ENCODE measurements around the gene BAIAP2L2. TPM values are rescaled to one million over a fixed set of nuclear protein-coding genes. Genes with fewer than 3 reads are reported as not detected.

BAIAP2L2 gene
- polyA plus RNA-seq, 2 of the 4 experiments (the other 2 are of a cell fraction): 3.5 to 4.7 TPM

DNA sequence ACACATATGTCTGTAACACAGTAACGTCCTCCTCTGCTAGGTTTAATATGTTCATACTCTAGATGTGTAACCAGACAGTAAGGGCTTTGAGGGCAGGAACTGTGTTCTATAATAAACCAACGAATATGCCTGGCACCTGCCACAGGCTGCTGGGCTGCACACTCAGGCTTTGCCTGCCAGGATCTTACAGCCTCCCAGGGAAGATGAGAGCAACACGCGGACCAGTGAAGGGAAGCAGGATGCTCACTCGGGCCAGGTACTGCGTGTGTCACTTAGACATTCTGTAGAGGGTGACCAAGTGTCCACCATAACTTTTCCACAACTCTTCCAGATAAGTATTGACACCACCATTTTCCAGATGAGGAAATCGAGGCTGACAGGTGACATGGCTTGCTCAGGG lies 21.7 kb upstream of the BAIAP2L2 start:
- no peak overlapping the region for H3K4me3 ChIP-seq
- no peak overlapping the region for H3K27ac ChIP-seq
- POLR2A ChIA-PET: interaction anchor here (0.6 kb wide), 1 partner anchor 267 kb away, joined by 4 read pairs; no protein-coding TSS in a partner anchor
- ATAC-seq (no peak), DNase-seq (ENCODE audit: low read depth in 1 of 2, low spot score in 1 of 2) (no peak), FAIRE-seq (no peak)
- no peak overlapping the region for H3K4me2 ChIP-seq
- H3K9me3 ChIP-seq: no peaks in the 10 kb centered on the region
- CTCF ChIA-PET: interaction anchor here (0.6 to 4.8 kb wide), 3 partner anchors 17 to 508 kb away, joined by 3 to 22 read pairs (median 3); no protein-coding TSS in a partner anchor
- TF ChIP-seq, protein P1, sequence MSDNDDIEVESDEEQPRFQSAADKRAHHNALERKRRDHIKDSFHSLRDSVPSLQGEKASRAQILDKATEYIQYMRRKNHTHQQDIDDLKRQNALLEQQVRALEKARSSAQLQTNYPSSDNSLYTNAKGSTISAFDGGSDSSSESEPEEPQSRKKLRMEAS (IDR thresholded peaks at IDR 0.05): no peak
- TF ChIP-seq MAFK (IDR thresholded peaks at IDR 0.05; ENCODE audit: partially characterized antibody) (no peak), CHD2 (IDR thresholded peaks at IDR 0.05; ENCODE audit: low read length, partially characterized antibody) (no peak), GATA3 (IDR thresholded peaks at IDR 0.05; ENCODE audit: borderline replicate concordance) (no peak), SREBF2 (IDR thresholded peaks at IDR 0.05) (no peak), RNF2 (IDR thresholded peaks at IDR 0.05; ENCODE audit: borderline replicate concordance, low read depth) (no peak), POLR2AphosphoS2 (conservative IDR thresholded peaks at IDR 0.05; ENCODE audit: low read length) (no peak), ZNF302 (CRISPR knock-in tag; IDR thresholded peaks at IDR 0.05) (no peak), JUNB (IDR thresholded peaks at IDR 0.05) (no peak), BHLHE40 (IDR thresholded peaks at IDR 0.05; ENCODE audit: low read depth, low read length) (no peak), CHD4 (IDR thresholded peaks at IDR 0.05; ENCODE audit: borderline replicate concordance) (no peak), CBX2 (IDR thresholded peaks at IDR 0.05; ENCODE audit: borderline replicate concordance, low read depth) (no peak), PHF8 (IDR thresholded peaks at IDR 0.05; ENCODE audit: borderline replicate concordance, low read depth) (no peak), HOXB5 (CRISPR knock-in tag; IDR thresholded peaks at IDR 0.05) (no peak), CBX8 (IDR thresholded peaks at IDR 0.05) (no peak)
- TF ChIP-seq, protein P2, sequence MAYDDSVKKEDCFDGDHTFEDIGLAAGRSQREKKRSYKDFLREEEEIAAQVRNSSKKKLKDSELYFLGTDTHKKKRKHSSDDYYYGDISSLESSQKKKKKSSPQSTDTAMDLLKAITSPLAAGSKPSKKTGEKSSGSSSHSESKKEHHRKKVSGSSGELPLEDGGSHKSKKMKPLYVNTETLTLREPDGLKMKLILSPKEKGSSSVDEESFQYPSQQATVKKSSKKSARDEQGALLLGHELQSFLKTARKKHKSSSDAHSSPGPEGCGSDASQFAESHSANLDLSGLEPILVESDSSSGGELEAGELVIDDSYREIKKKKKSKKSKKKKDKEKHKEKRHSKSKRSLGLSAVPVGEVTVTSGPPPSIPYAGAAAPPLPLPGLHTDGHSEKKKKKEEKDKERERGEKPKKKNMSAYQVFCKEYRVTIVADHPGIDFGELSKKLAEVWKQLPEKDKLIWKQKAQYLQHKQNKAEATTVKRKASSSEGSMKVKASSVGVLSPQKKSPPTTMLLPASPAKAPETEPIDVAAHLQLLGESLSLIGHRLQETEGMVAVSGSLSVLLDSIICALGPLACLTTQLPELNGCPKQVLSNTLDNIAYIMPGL (CRISPR knock-in tag; IDR thresholded peaks at IDR 0.05; ENCODE audit: borderline replicate concordance): no peak
- TF ChIP-seq, protein P3, sequence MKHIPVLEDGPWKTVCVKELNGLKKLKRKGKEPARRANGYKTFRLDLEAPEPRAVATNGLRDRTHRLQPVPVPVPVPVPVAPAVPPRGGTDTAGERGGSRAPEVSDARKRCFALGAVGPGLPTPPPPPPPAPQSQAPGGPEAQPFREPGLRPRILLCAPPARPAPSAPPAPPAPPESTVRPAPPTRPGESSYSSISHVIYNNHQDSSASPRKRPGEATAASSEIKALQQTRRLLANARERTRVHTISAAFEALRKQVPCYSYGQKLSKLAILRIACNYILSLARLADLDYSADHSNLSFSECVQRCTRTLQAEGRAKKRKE (CRISPR knock-in tag; IDR thresholded peaks at IDR 0.05; ENCODE audit: low read depth): no peak
- TF ChIP-seq, protein P4, sequence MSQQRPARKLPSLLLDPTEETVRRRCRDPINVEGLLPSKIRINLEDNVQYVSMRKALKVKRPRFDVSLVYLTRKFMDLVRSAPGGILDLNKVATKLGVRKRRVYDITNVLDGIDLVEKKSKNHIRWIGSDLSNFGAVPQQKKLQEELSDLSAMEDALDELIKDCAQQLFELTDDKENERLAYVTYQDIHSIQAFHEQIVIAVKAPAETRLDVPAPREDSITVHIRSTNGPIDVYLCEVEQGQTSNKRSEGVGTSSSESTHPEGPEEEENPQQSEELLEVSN (IDR thresholded peaks at IDR 0.05; ENCODE audit: borderline replicate concordance, low read depth): no peak
- TF ChIP-seq, protein P5, sequence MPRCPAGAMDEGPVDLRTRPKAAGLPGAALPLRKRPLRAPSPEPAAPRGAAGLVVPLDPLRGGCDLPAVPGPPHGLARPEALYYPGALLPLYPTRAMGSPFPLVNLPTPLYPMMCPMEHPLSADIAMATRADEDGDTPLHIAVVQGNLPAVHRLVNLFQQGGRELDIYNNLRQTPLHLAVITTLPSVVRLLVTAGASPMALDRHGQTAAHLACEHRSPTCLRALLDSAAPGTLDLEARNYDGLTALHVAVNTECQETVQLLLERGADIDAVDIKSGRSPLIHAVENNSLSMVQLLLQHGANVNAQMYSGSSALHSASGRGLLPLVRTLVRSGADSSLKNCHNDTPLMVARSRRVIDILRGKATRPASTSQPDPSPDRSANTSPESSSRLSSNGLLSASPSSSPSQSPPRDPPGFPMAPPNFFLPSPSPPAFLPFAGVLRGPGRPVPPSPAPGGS (IDR thresholded peaks at IDR 0.05): no peak
- 79% methylated on average over 7 of the region's 7 CpGs for WGBS (ENCODE audit: missing lambda C conversion rate)
- peaks cover 10% of the 10 kb centered on the region; the same call in 2 of the 3 replicates for H3K4me1 ChIP-seq

DNA sequence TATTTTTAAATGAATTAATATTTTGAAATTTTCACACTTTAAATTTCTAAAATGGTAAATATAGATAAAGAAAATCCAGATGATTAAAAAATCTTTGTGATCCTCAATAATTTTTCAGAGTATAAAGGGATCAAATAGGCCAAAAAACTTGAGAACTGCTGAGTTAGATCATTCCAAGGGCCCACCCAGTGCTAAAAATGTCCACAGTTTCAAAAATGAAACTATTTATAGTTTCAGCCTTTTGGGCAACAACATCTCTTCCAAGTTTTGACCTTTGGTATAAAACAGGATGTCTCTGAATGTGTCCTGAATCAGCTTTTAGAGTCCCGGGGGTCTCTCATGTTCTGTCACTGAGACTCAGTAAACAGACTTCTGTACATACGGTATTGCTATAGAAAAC lies 20.9 kb upstream of the BAIAP2L2 start:
- no peak overlapping the region for H3K4me2 ChIP-seq
- ATAC-seq (no peak), DNase-seq (ENCODE audit: low read depth in 1 of 2, low spot score in 1 of 2) (no peak), FAIRE-seq (no peak)
- ChIA-PET CTCF (interaction anchor here (1.0 to 4.8 kb wide), 2 partner anchors 17 to 24 kb away, joined by 3 to 22 read pairs; no protein-coding TSS in a partner anchor), POLR2A (no interaction called here)
- peaks cover 10% of the 10 kb centered on the region; the same call in 2 of the 3 replicates for H3K4me1 ChIP-seq
- H3K27ac ChIP-seq: no peak overlapping the region
- TF ChIP-seq, protein P1 (IDR thresholded peaks at IDR 0.05): no peak
- TF ChIP-seq, protein P4 (IDR thresholded peaks at IDR 0.05; ENCODE audit: borderline replicate concordance, low read depth): no peak
- TF ChIP-seq, protein P6, sequence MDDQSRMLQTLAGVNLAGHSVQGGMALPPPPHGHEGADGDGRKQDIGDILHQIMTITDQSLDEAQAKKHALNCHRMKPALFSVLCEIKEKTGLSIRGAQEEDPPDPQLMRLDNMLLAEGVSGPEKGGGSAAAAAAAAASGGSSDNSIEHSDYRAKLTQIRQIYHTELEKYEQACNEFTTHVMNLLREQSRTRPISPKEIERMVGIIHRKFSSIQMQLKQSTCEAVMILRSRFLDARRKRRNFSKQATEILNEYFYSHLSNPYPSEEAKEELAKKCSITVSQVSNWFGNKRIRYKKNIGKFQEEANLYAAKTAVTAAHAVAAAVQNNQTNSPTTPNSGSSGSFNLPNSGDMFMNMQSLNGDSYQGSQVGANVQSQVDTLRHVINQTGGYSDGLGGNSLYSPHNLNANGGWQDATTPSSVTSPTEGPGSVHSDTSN (IDR thresholded peaks at IDR 0.05): no peak
- TF ChIP-seq, protein P7, sequence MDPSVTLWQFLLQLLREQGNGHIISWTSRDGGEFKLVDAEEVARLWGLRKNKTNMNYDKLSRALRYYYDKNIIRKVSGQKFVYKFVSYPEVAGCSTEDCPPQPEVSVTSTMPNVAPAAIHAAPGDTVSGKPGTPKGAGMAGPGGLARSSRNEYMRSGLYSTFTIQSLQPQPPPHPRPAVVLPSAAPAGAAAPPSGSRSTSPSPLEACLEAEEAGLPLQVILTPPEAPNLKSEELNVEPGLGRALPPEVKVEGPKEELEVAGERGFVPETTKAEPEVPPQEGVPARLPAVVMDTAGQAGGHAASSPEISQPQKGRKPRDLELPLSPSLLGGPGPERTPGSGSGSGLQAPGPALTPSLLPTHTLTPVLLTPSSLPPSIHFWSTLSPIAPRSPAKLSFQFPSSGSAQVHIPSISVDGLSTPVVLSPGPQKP (IDR thresholded peaks at IDR 0.05; ENCODE audit: low read depth, low read length): no peak
- TF ChIP-seq ZFP36 (IDR thresholded peaks at IDR 0.05; ENCODE audit: borderline replicate concordance, partially characterized antibody): no peak
- no peak for TF ChIP-seq JUNB (IDR thresholded peaks at IDR 0.05)
- no peak for TF ChIP-seq TFCP2L1 (CRISPR knock-in tag; IDR thresholded peaks at IDR 0.05)
- no peak for TF ChIP-seq POLR2A (IDR thresholded peaks at IDR 0.05; ENCODE audit: low read length)
- TF ChIP-seq FOXS1 (CRISPR knock-in tag; IDR thresholded peaks at IDR 0.05): no peak
- TF ChIP-seq GATA3 (IDR thresholded peaks at IDR 0.05; ENCODE audit: borderline replicate concordance): no peak
- TF ChIP-seq CHD2 (IDR thresholded peaks at IDR 0.05; ENCODE audit: low read length, partially characterized antibody): no peak
- TF ChIP-seq PHF8 (IDR thresholded peaks at IDR 0.05; ENCODE audit: borderline replicate concordance, low read depth): no peak
- no peak overlapping the region for H3K4me3 ChIP-seq
- WGBS (ENCODE audit: missing lambda C conversion rate): 61% methylated on average over 2 of the region's 2 CpGs
- H3K9me3 ChIP-seq: no peaks in the 10 kb centered on the region

All from A549 (cell line).